Measurements from ENCODE around the gene SMAP1.

The SMAP1 gene

DNA sequence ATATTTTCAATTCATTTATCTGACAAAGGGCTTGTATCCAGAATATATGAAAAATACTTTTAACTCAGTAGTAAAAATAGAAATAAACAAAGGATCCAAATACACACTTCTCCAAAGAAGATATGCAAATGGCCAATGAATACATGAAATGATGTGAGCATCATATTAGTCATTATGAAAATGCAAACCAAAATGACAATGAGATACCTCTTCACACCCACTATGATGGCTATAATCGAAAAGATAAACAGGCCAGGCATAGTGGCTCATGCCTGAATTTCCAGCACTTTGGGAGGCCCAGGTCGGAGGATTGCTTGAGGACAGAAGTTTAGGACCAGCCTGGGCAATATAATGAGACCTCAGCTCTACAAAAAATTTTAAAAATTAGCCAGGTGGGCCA is 33.8 kb upstream of the SMAP1 start:
- H3K4me2 ChIP-seq (ENCODE audit: insufficient read depth, low read length), result no peak overlapping the region
- H3K9me3 ChIP-seq (ENCODE audit: insufficient read depth, low read length, severe bottlenecking), result no peaks in the 10 kb centered on the region
- no peak for DNase-seq
- H3K9ac ChIP-seq (ENCODE audit: low read depth, low read length), result no peak overlapping the region
- H3K79me2 ChIP-seq (ENCODE audit: insufficient read depth, low read length), result no peaks in the 10 kb centered on the region
- no peaks in the 10 kb centered on the region for H3K27me3 ChIP-seq (ENCODE audit: insufficient read depth, low read length, poor library complexity)
- no peak overlapping the region for H3K27ac ChIP-seq (ENCODE audit: low read length)
- no peak for TF ChIP-seq EZH2 (IDR thresholded peaks at IDR 0.05; ENCODE audit: borderline replicate concordance, low read depth, low read length, severe bottlenecking)
- no peak for TF ChIP-seq CTCF (IDR thresholded peaks at IDR 0.05; ENCODE audit: borderline replicate concordance, extremely low read depth, low read length, poor library complexity, severe bottlenecking)
- no peak overlapping the region for H3K4me3 ChIP-seq (ENCODE audit: low read depth in 1 of 2, low read length in 2 of 2)
- H2AFZ ChIP-seq (ENCODE audit: low read depth, low read length), result no peak overlapping the region
- no peak for ATAC-seq (ENCODE audit: insufficient read depth, low read depth)
- H4K20me1 ChIP-seq (ENCODE audit: insufficient read depth, low read length), result no peaks in the 10 kb centered on the region
- H3K36me3 ChIP-seq (ENCODE audit: insufficient read depth, low read length), result no peaks in the 10 kb centered on the region
- H3K4me1 ChIP-seq (ENCODE audit: insufficient read depth, low read length), result no peaks in the 10 kb centered on the region

DNA sequence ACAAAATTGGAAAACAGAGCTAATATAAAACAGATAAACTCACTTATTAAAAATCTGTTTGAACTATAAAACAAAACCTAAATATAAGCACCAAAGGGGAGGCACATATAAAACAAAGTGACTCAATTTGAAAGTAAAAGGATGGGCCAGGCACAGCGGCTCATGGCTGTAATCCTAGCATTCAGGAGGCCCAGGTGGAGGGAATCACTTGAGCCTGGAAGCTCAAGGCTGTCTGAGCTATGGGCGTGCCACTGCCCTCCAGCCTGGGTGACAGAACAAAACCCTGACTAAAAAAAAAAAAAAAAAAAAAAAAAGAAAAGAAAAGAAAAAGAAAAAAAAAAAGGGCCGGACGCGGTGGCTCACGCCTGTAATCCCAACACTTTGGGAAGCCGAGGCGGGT is 31.1 kb upstream of the SMAP1 start:
- Histone ChIP-seq H2AFZ (ENCODE audit: low read depth, low read length) (no peak overlapping the region), H3K9ac (ENCODE audit: low read depth, low read length) (no peak overlapping the region), H3K27ac (ENCODE audit: low read length) (no peak overlapping the region), H3K4me1 (ENCODE audit: insufficient read depth, low read length) (no peaks in the 10 kb centered on the region), H3K9me3 (ENCODE audit: insufficient read depth, low read length, severe bottlenecking) (no peaks in the 10 kb centered on the region), H3K4me2 (ENCODE audit: insufficient read depth, low read length) (no peak overlapping the region), H3K79me2 (ENCODE audit: insufficient read depth, low read length) (no peaks in the 10 kb centered on the region), H3K4me3 (ENCODE audit: low read depth in 1 of 2, low read length in 2 of 2) (no peak overlapping the region), H3K27me3 (ENCODE audit: insufficient read depth, low read length, poor library complexity) (no peaks in the 10 kb centered on the region), H3K36me3 (ENCODE audit: insufficient read depth, low read length) (no peaks in the 10 kb centered on the region), H4K20me1 (ENCODE audit: insufficient read depth, low read length) (no peaks in the 10 kb centered on the region)
- ATAC-seq (ENCODE audit: insufficient read depth, low read depth), result no peak
- DNase-seq, result no peak
- no peak for TF ChIP-seq CTCF (IDR thresholded peaks at IDR 0.05; ENCODE audit: borderline replicate concordance, extremely low read depth, low read length, poor library complexity, severe bottlenecking)
- TF ChIP-seq EZH2 (IDR thresholded peaks at IDR 0.05; ENCODE audit: borderline replicate concordance, low read depth, low read length, severe bottlenecking), result no peak

GRCh38 chr6:70638468-70638867 is 29.2 kb upstream of the SMAP1 start:
- no peaks in the 10 kb centered on the region for H3K79me2 ChIP-seq (ENCODE audit: insufficient read depth, low read length)
- no peaks in the 10 kb centered on the region for H4K20me1 ChIP-seq (ENCODE audit: insufficient read depth, low read length)
- H3K27ac ChIP-seq (ENCODE audit: low read length), result no peak overlapping the region
- DNase-seq, result no peak
- H3K4me3 ChIP-seq (ENCODE audit: low read depth in 1 of 2, low read length in 2 of 2), result no peak overlapping the region
- H3K4me2 ChIP-seq (ENCODE audit: insufficient read depth, low read length), result no peak overlapping the region
- H2AFZ ChIP-seq (ENCODE audit: low read depth, low read length), result no peak overlapping the region
- no peaks in the 10 kb centered on the region for H3K36me3 ChIP-seq (ENCODE audit: insufficient read depth, low read length)
- ATAC-seq (ENCODE audit: insufficient read depth, low read depth), result no peak
- H3K9me3 ChIP-seq (ENCODE audit: insufficient read depth, low read length, severe bottlenecking), result no peaks in the 10 kb centered on the region
- no peak overlapping the region for H3K9ac ChIP-seq (ENCODE audit: low read depth, low read length)
- H3K4me1 ChIP-seq (ENCODE audit: insufficient read depth, low read length), result no peaks in the 10 kb centered on the region
- no peaks in the 10 kb centered on the region for H3K27me3 ChIP-seq (ENCODE audit: insufficient read depth, low read length, poor library complexity)
- TF ChIP-seq CTCF (IDR thresholded peaks at IDR 0.05; ENCODE audit: borderline replicate concordance, extremely low read depth, low read length, poor library complexity, severe bottlenecking) (no peak), EZH2 (IDR thresholded peaks at IDR 0.05; ENCODE audit: borderline replicate concordance, low read depth, low read length, severe bottlenecking) (no peak)

All from DND-41 (cell line).